GM23248 (cell line): ENCODE results near the gene CACHD1.

Source experiments
- EZH2 ChIP-seq: fragments of 200-600 bp; sonication (generic); IDR thresholded peaks from 2 replicates; pipeline ENCODE4 v1.6.1; 2018; ENCODE audit warnings: antibody characterized with exemption, mild to moderate bottlenecking; ENCODE audit not compliant: insufficient read depth, poor library complexity, severe bottlenecking
- EZH2phosphoT487 ChIP-seq: fragments of 200-600 bp; sonication (generic); IDR thresholded peaks from 2 replicates; pipeline ENCODE4 v1.6.1; 2018; ENCODE audit warnings: antibody characterized with exemption, moderate library complexity, mild to moderate bottlenecking, low read depth; ENCODE audit not compliant: insufficient read depth

DNA sequence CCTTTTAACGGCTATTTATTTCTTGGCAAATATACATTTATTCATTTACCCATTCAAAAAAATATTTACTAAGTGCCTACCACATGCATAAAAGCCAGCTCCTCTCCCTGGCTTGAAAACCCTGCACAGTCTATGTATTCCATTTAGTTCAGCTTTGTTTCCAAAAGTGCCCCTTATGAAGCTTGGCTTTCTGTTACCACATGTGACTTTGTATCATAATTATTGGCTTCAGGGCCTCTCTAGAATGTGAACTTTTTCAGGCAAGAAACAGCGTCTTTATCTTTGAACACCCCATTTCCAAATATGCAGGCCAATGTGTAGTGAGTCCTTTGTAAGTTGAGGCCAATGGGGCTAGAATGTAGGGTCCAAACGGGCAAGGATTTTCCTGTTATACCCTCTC, 69.4 kb downstream of the CACHD1 start:
- TF ChIP-seq EZH2 (no peak), EZH2phosphoT487 (no peak)
